Measurements from ENCODE around the gene MKRN1. TPM values are rescaled to one million over a fixed set of nuclear protein-coding genes. Genes with fewer than 3 reads are reported as not detected.
"Not testable (repeated sequence)": the region's sequence is repeated elsewhere in the genome, so short reads cannot be mapped to it uniquely, and the experiment has no call there.

Gene MKRN1
- total RNA-seq, 1 donor from 2014 or later: 99.0 TPM

- DNase-seq (ENCODE audit: missing footprints) (no peak), ATAC-seq (peak; percentile 20)
- intact Hi-C loops (cut with DNase I): no loop called here
Measured at GRCh38 chr7:140494867-140495266, 15.6 kb upstream of the MKRN1 start.

GRCh38 chr7:140489026-140489359 lies 9.7 kb upstream of the MKRN1 start:
- DNase-seq (ENCODE audit: missing footprints) (no peak), ATAC-seq (no peak)
- intact Hi-C loops (cut with DNase I): no loop called here

- DNase-seq (ENCODE audit: missing footprints) (no peak), ATAC-seq (no peak)
- intact Hi-C loops (cut with DNase I): no loop called here
Measured at GRCh38 chr7:140485500-140486265, 6.4 kb upstream of the MKRN1 start.

GRCh38 chr7:140484951-140485499 lies 5.7 kb upstream of the MKRN1 start:
- ATAC-seq (no peak), DNase-seq (ENCODE audit: missing footprints) (no peak)
- intact Hi-C loops (cut with DNase I): no loop called here

GRCh38 chr7:140484479-140484878 lies 5.2 kb upstream of the MKRN1 start:
- DNase-seq (ENCODE audit: missing footprints) (no peak), ATAC-seq (no peak)
- intact Hi-C loops (cut with DNase I): no loop called here

GRCh38 chr7:140479739-140480084 lies 407 bp upstream of the MKRN1 start:
- intact Hi-C loops (cut with DNase I): no loop called here
- ATAC-seq (no peak), DNase-seq (ENCODE audit: missing footprints) (no peak)

GRCh38 chr7:140478246-140479061 lies 851 bp downstream of the MKRN1 start:
- ATAC-seq (no peak), DNase-seq (ENCODE audit: missing footprints) (peak; percentile 70)
- intact Hi-C loops (cut with DNase I): no loop called here

GRCh38 chr7:140476698-140477261 lies 2.5 kb downstream of the MKRN1 start:
- no peak for ATAC-seq
- intact Hi-C loops (cut with DNase I): no loop called here
- DNase-seq (ENCODE audit: missing footprints): no peak

GRCh38 chr7:140475747-140476333 lies 3.5 kb downstream of the MKRN1 start:
- intact Hi-C loops (cut with DNase I): loop anchor here (2.0 kb wide), 1 partner anchor 177 kb away; no protein-coding TSS in a partner anchor
- ATAC-seq (no peak), DNase-seq (ENCODE audit: missing footprints) (no peak)

GRCh38 chr7:140463111-140463510 lies 16.2 kb downstream of the MKRN1 start:
- ATAC-seq: no peak
- intact Hi-C loops (cut with DNase I): no loop called here
- no peak for DNase-seq (ENCODE audit: missing footprints)

- no peak for DNase-seq (ENCODE audit: missing footprints)
- intact Hi-C loops (cut with DNase I): no loop called here
- ATAC-seq: no peak
Measured at GRCh38 chr7:140458916-140459315, 20.4 kb downstream of the MKRN1 start.

- DNase-seq (ENCODE audit: missing footprints): no peak
- intact Hi-C loops (cut with DNase I): no loop called here
- ATAC-seq: no peak
Measured at GRCh38 chr7:140458201-140458600, 21.1 kb downstream of the MKRN1 start.

- ATAC-seq: no peak
- no peak for DNase-seq (ENCODE audit: missing footprints)
- intact Hi-C loops (cut with DNase I): no loop called here
Measured at GRCh38 chr7:140456551-140457051, 22.7 kb downstream of the MKRN1 start.

GRCh38 chr7:140455743-140456142 lies 23.6 kb downstream of the MKRN1 start:
- ATAC-seq: no peak
- intact Hi-C loops (cut with DNase I): no loop called here
- no peak for DNase-seq (ENCODE audit: missing footprints)

- ATAC-seq: no peak
Measured at GRCh38 chr7:140454657-140455015, 24.7 kb downstream of the MKRN1 start.

GRCh38 chr7:140453785-140454656 lies 25.3 kb downstream of the MKRN1 start:
- DNase-seq (ENCODE audit: missing footprints); ATAC-seq; intact Hi-C loops (cut with DNase I): not testable (repeated sequence)

More at GRCh38 chr7:140454657-140455015, 24.7 kb downstream of the MKRN1 start:
- DNase-seq (ENCODE audit: missing footprints): no peak
- intact Hi-C loops (cut with DNase I): no loop called here

GRCh38 chr7:140453273-140453672 lies 26.0 kb downstream of the MKRN1 start:
- DNase-seq (ENCODE audit: missing footprints) (no peak), ATAC-seq (no peak)
- intact Hi-C loops (cut with DNase I): no loop called here

GRCh38 chr7:140451716-140452115 lies 27.6 kb downstream of the MKRN1 start:
- intact Hi-C loops (cut with DNase I): no loop called here
- ATAC-seq (no peak), DNase-seq (ENCODE audit: missing footprints) (no peak)

Data from Right ventricle myocardium inferior (tissue), 1 donor.